ENCODE data around the gene SPG7.
A peak's percentile ranks its signal among the peaks of the same experiment; 100 is the strongest.

Gene SPG7

DNA sequence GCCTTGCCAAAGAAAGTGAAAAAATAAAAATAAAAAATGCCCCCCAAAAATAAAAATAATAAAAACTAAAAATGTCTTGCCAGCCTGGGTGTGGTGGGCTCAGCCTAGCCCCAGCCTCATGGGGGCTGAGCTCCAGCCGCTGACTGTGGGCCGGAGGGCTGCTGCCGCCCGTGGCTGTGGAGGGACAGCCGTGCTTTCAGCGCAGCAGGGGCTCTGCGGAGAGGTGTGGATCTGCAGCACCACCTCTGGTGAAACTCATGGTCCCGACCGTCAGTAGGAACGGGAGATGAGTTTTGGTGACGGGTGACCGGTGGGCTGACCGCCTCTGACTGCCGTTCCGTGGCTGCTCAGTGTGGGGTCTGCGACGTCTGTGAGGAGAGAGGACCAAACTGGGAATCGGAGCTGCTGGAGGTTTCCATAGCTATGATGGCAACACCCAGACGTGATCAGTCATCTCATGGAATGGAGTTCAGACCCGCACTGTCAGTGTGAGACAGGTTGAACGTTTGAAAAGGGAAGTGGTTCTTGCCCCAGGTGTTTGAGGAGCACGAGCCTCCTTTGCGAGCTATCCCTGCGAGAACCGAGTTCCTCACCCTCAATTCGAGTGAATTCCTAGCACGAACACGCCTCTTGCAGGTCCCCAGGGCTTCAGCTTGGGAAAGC lies 40.3 kb downstream of the SPG7 start:
- no peak for DNase-seq

- no peak for DNase-seq
Measured at GRCh38 chr16:89549007-89549700, 41.0 kb downstream of the SPG7 start.

DNA sequence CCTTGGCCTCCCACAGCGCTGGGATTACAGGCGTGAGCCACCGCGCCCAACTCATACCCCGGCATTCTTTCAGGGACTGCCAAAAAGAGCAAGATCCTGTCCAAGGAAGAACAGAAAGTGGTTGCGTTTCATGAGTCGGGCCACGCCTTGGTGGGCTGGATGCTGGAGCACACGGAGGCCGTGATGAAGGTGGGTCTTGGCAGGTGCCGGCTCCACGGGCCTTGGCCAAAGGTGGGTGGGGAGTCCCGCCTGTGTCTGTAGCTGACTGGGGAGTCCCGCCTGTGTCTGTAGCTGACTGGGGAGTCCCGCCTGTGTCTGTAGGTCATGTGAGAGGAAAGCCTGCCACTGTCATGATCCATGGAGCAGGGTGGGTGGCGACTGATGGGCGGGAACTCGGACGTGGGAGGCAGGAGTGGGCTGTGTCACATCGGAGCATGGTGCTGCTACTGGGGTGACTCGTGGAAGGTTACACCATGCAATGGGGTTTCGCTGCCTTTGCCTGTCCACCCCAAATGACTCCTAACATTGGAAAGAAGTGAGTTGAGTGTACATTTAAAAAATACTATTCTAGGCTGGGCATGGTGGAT lies 42.3 kb downstream of the SPG7 start:
- DNase-seq = no peak

- no peak for DNase-seq
Measured at GRCh38 chr16:89552329-89552728, 44.1 kb downstream of the SPG7 start.

DNA sequence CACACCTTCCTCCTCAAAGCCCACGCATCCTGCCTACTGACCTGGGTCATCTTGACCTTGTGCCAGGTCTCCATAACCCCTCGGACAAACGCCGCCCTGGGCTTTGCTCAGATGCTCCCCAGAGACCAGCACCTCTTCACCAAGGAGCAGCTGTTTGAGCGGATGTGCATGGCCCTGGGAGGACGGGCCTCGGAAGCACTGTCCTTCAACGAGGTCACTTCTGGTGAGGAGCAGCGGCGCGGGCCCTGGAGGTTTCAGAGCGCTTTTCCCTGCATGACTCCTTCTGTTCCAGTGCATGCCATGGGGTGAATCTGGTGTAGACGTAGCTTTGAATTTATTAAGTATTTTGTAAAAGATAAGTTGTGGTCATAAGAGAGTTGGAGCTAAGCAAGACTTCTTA lies 44.7 kb downstream of the SPG7 start:
- DNase-seq = no peak

DNA sequence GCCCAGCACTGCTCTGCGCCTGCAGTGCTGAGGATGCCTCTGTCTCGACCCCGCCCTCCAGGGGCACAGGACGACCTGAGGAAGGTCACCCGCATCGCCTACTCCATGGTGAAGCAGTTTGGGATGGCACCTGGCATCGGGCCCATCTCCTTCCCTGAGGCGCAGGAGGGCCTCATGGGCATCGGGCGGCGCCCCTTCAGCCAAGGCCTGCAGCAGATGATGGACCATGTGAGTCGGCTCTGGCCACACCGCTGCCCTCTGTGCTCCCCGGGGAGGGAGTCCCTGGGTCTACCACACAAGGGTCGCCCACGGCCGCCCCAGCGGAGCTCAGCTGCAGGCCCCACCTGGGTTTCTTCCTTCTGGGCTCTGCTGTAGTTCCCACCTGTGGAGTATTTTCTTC lies 45.5 kb downstream of the SPG7 start:
- no peak for DNase-seq

- no peak for DNase-seq
Measured at GRCh38 chr16:89554343-89554742, 46.1 kb downstream of the SPG7 start.

DNA sequence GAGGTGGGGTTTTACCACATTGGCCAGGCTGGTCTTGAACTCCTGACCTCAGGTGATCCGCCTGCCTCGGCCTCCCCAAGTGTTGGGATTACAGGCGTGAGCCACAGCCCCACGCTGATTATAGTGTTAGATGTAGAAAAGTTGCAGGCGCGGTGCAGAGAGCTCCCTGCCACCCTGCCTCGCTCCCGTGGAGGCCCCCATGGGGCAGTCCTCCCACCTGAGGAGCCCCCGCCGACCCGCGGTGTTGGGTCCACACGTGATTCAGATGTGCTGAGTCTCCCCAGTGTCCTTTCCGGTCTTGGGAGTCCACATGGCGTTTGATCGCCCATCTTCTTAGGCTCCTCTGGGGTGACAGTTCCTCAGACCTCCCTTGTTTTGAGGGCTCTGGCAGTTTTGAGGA lies 47.1 kb downstream of the SPG7 start:
- no peak for DNase-seq

DNA sequence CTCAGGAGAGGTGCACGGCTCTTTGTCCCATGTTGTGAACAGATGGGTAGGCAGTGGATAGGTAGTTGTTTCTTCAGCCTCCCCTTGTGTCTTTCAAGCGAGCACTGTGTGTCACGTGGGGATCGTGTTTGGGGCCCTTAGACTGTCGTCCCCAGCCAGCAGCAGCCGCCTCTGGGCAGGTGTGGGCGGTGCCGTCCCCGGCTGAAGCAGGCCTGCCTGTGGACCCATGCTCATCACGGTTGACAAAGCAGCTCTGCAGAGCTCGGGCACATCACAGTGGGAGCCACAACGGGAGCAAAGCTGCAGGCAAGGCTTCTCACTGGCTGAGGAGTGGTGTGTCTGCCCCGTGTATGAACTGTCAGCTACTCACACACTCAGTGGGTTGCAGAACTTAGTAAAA lies 47.6 kb downstream of the SPG7 start:
- DNase-seq = no peak

- DNase-seq = peak; percentile 24
Measured at GRCh38 chr16:89556750-89557689, 48.8 kb downstream of the SPG7 start.

- no peak for DNase-seq
Measured at GRCh38 chr16:89557690-89558490, 49.7 kb downstream of the SPG7 start.

GRCh38 chr16:89560378-89561141 lies 52.4 kb downstream of the SPG7 start, which contains the start of gene RPL13:
Gene RPL13, plus strand, starts transcription at chr16:89560682. Its CDS starts 278 bp downstream, at chr16:89560960.
- DNase-seq = peak; percentile 93

DNA sequence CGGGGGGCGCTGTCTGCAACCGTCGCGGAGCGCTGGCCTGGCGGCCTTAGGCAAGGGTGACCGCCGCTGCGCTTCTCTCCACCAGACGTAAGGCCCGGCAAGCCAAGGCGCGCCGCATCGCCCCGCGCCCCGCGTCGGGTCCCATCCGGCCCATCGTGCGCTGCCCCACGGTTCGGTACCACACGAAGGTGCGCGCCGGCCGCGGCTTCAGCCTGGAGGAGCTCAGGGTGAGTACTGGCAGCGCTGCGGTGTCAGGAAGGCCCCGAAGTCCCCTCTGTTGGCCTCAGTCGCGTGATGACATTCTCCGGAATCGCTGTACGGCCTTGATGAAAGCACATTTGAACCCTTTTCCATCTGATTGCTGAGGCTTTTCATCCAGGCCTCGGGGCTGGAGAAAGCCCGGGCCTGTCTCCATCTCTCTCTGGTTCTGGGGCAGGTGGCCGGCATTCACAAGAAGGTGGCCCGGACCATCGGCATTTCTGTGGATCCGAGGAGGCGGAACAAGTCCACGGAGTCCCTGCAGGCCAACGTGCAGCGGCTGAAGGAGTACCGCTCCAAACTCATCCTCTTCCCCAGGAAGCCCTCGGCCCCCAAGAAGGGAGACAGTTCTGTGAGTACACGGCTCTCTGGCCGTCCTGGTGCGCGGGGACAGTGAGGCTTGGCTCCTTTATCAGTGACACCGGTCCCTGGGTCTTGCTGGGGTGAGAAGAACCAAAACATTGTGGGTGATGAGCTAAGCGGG lies 53.1 kb downstream of the SPG7 start:
- no peak for DNase-seq

- no peak for DNase-seq
Measured at GRCh38 chr16:89561884-89562599, 53.8 kb downstream of the SPG7 start.

GRCh38 chr16:89562939-89563338 lies 54.7 kb downstream of the SPG7 start:
- no peak for DNase-seq

DNA sequence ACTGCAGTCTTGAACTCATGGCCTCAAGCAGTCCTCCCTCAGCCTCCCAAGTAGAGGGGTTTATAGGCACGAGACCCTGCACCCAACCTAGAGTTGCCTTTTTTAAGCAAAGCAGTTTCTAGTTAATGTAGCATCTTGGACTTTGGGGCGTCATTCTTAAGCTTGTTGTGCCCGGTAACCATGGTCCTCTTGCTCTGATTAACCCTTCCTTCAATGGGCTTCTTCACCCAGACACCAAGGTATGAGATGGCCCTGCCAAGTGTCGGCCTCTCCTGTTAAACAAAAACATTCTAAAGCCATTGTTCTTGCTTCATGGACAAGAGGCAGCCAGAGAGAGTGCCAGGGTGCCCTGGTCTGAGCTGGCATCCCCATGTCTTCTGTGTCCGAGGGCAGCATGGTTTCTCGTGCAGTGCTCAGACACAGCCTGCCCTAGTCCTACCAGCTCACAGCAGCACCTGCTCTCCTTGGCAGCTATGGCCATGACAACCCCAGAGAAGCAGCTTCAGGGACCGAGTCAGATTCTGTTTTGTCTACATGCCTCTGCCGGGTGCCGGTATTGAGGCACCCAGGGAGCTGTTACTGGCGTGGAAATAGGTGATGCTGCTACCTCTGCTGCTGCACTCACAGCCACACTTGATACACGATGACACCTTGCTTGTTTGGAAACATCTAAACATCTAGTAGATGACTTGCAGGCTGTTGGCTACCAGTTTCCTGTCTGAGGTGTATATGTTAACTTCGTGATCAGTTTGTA lies 55.6 kb downstream of the SPG7 start:
- DNase-seq = no peak

- no peak for DNase-seq
Measured at GRCh38 chr16:89564476-89565255, 56.5 kb downstream of the SPG7 start.

DNA sequence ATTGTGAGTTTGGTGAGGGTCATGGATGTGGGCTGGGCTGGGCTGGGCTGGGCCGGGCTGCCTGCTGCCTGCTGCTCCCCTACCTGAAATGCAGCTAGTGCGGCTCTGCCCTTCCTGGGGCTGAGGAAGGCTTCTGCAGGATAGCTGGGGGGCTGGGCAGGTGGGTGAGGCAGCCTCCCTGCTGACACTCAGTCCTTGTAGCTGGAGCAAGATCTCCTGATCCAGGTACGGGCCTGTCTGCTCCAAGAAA lies 57.0 kb downstream of the SPG7 start:
- DNase-seq = no peak

Data from NCI-H1436 (cell line).